ENCODE measurements around the gene DUSP19. TPM values are rescaled to one million over a fixed set of nuclear protein-coding genes. Genes with fewer than 3 reads are reported as not detected.
"Not testable (repeated sequence)": the region's sequence is repeated elsewhere in the genome, so short reads cannot be mapped to it uniquely, and the experiment has no call there.

DUSP19 gene
- total RNA-seq, 1 donor from 2014 or later, result 1.7 TPM

DNA sequence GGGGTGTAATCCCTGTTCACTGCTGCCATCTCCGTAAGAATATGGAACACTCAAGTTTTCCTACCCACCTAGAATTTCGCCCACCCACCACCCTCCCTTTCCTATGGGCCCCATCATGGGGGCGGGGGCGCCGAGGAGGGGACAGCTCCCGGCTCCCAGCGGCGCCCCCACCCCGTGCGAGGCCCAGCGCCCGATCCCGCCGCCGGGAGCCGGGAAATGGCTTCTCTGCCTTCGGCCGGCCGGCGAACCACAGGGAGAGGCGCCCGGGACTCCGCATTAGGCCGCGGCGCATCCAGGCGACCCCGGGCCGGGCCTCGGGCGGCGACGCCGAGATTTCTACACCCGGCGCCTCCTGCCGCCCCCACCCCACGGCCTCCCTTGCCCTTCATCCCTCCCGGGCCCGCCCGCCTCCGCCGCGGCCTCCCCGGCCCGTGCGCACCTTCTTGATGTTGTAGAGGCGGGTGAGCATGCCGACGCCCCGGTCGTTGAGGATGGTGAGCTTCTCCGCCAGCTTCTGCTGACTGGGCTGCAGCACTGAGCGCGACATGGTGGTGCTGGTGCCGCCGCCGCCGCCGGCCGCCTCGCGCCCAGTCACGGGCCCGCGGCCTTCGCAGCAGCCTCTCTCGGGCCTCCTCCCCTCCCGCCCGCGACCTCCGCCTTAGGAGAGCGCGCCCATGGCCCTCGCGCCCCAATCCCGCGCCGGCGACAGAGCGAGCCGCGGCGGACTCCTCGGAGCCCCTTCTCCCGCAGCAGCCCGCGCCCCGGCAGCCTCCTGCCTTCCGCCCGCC, 40.8 kb upstream of the DUSP19 start:
- no peaks in the 10 kb centered on the region for H3K27me3 ChIP-seq
- no peaks in the 10 kb centered on the region for H3K36me3 ChIP-seq
- H3K4me1 ChIP-seq, result peaks cover 44% of the 10 kb centered on the region
- H3K4me3 ChIP-seq, result peak overlapping the region; percentile 88 to 92
- no peak for DNase-seq (ENCODE audit: extremely low spot score in 2 of 2)
- TF ChIP-seq, protein P1, sequence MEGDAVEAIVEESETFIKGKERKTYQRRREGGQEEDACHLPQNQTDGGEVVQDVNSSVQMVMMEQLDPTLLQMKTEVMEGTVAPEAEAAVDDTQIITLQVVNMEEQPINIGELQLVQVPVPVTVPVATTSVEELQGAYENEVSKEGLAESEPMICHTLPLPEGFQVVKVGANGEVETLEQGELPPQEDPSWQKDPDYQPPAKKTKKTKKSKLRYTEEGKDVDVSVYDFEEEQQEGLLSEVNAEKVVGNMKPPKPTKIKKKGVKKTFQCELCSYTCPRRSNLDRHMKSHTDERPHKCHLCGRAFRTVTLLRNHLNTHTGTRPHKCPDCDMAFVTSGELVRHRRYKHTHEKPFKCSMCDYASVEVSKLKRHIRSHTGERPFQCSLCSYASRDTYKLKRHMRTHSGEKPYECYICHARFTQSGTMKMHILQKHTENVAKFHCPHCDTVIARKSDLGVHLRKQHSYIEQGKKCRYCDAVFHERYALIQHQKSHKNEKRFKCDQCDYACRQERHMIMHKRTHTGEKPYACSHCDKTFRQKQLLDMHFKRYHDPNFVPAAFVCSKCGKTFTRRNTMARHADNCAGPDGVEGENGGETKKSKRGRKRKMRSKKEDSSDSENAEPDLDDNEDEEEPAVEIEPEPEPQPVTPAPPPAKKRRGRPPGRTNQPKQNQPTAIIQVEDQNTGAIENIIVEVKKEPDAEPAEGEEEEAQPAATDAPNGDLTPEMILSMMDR (IDR thresholded peaks at IDR 0.05), result no peak
- TF ChIP-seq POLR2AphosphoS5 (IDR thresholded peaks at IDR 0.05; ENCODE audit: insufficient read depth in 1 of 2, low read depth in 1 of 2) (peak in 1 of 2 donors; percentile 47), POLR2A (IDR thresholded peaks at IDR 0.05) (no peak)
- no peaks in the 10 kb centered on the region for H3K9me3 ChIP-seq
- peak overlapping the region; percentile 99 for H3K27ac ChIP-seq
- intact Hi-C loops (cut with DNase I), result loop anchor here (5.0 kb wide), 1 partner anchor 85 kb away; the partner anchor contains the start of gene NUP35

DNA sequence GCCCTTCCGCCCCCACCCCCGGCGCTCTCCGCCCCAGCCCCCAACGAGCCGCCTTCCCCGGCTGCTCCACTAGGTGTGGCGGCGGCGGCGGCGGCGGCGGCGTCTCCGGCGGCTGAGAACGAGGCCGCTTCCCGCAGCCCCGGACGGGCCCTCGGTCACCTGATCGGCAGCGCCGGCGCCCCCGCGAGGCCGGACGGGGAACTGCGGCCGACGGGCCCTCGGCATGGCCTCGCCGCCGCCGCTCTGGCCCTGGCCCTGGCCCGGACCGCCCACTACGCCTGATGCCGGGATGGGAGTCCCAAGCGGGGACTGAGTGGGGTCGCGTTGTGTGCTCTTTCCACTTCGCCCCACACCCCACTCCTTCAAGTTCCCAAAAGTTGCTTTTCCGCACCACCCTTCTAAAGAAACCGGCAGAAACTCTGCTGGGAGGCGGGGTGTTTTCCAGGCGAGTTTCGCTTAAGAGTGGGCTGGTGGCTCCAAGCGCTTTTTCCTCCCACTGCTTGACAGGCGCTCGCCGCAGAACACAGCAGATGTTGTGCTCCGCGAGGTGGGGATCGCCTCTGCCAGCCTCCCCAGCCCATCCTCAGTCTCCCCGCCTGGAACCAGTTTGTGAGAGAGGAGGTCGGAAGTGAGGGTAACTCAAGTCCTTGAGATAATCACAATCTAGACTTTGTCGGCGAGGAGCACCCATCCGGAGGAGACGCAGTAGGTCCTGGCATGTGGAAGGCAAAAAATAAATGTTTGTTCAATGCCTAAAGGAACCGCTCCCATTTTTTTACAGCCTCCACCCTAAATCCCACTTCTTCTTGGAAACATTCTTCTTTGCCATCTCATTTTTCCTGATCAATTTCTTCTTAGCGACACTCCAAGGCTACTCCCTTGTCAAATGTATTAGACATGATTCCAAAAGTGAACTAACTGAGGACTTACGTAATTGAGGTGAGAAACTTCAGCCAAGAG, 39.9 kb upstream of the DUSP19 start, which contains the start of gene NCKAP1:
Gene NCKAP1 (minus strand): TSS at position 117 of the 960 bp plus-strand sequence. CDS start 358 bp downstream, outside the sequence.
- no peaks in the 10 kb centered on the region for H3K27me3 ChIP-seq
- peak within 1 kb of the TSS; percentile 88 to 92 for H3K4me3 ChIP-seq
- H3K36me3 ChIP-seq, result no peaks in the 10 kb centered on the region
- DNase-seq (ENCODE audit: extremely low spot score in 2 of 2), result peak in 1 of 2 donors; percentile 94
- intact Hi-C loops (cut with DNase I), result loop anchor here (5.0 kb wide), 1 partner anchor 84 kb away; the partner anchor contains the start of gene NUP35
- peak within 1 kb of the TSS; percentile 99 for H3K27ac ChIP-seq
- H3K4me1 ChIP-seq, result peaks cover 35% of the 10 kb centered on the region
- no peaks in the 10 kb centered on the region for H3K9me3 ChIP-seq
- TF ChIP-seq, protein P1 (IDR thresholded peaks at IDR 0.05), result peak; percentile 61 to 96 (median 79)
- TF ChIP-seq POLR2A (IDR thresholded peaks at IDR 0.05) (peak in 1 of 2 donors; percentile 69), POLR2AphosphoS5 (IDR thresholded peaks at IDR 0.05; ENCODE audit: insufficient read depth in 1 of 2, low read depth in 1 of 2) (peak in 1 of 2 donors; percentile 54)

DNA sequence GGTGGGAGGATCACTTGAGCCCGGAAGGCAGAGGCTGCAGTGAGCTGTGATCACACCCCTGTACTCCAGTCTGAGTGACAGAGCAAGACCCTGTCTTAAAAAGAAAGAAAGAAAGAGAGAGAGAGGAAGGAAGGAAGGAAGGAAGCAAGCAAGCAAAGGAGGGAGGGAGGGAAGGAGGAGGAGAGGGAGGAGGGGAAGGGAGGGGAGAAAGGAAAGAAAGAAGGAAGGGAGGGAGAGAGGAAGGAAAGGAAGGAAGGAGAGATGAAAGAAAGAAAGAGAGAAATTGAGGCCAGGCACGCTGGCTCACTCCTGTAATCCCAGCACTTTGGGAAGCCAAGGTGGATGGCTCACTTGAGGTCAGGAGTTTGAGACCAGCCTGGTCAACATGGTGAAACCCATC, 37.9 kb upstream of the DUSP19 start:
- Histone ChIP-seq H3K4me1 (peaks cover 15% of the 10 kb centered on the region), H3K36me3 (no peaks in the 10 kb centered on the region), H3K27me3 (no peaks in the 10 kb centered on the region), H3K27ac (no peak overlapping the region), H3K4me3 (no peak overlapping the region), H3K9me3 (no peaks in the 10 kb centered on the region)
- DNase-seq (ENCODE audit: extremely low spot score in 2 of 2), result no peak
- intact Hi-C loops (cut with DNase I), result no loop called here
- TF ChIP-seq POLR2AphosphoS5 (IDR thresholded peaks at IDR 0.05; ENCODE audit: insufficient read depth in 1 of 2, low read depth in 1 of 2) (no peak), POLR2A (IDR thresholded peaks at IDR 0.05) (no peak)
- TF ChIP-seq, protein P1 (IDR thresholded peaks at IDR 0.05), result no peak

DNA sequence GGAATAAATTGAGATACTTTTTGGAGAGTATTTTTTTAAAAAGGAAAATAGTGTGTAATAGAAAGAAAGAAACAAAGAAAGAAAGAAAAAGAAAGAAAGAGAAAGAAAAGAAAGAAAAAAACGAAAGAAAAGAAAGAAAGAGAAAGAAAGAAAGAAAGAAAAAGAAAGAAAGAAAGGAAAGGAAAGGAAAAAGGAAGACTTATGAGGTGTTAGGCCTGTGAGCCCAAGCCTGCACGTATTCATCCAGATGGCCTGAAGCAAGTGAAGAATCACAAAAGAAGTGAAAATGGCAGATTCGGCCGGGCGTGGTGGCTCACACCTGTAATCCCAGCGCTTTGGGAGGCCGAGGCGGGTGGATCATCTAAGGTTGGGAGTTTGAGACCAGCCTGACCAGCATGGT, 35.0 kb upstream of the DUSP19 start:
- H3K27me3 ChIP-seq; H3K4me1 ChIP-seq; H3K9me3 ChIP-seq; intact Hi-C loops (cut with DNase I); H3K4me3 ChIP-seq; DNase-seq (ENCODE audit: extremely low spot score in 2 of 2); H3K27ac ChIP-seq; H3K36me3 ChIP-seq: not testable (repeated sequence)

DNA sequence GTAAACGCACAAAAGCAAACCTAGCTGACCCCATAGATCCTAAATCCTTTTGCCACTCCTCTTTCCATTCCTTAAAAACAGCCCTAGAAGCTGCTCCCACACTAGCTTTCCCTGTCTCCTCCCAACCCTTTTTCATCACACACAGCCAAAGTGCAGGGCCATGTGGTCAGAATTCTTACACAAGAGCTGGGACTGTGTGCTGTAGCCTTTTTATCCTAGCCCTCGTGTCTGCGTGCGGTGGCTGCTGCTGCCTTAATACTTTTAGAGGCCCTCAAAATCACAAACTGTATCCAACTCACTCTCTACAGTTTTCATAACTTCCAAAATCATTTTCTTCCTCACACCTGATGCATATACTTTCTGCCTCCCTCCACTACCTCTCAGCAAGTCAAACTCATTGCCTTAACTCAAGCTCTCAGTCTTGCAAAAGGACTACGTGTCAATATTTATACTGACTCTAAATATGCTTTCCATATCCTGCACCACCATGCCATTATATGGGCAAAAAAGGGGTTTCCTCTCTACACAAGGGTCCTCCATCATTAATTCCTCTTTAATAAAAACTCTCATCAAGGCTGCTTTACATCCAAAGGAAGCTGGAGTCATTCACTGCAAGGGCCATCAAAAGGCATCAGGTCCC, 30.9 kb upstream of the DUSP19 start:
- H3K27me3 ChIP-seq; H3K9me3 ChIP-seq; H3K4me1 ChIP-seq; intact Hi-C loops (cut with DNase I); H3K36me3 ChIP-seq; H3K27ac ChIP-seq; H3K4me3 ChIP-seq; DNase-seq (ENCODE audit: extremely low spot score in 2 of 2): not testable (repeated sequence)
